Psoas muscle (tissue), 8 donors: ENCODE results near the gene PDE11A. TPM values are rescaled to one million over a fixed set of nuclear protein-coding genes. Genes with fewer than 3 reads are reported as not detected.
A peak's percentile ranks its signal among the peaks of the same experiment; 100 is the strongest.

Source experiments
- ATAC-seq, 4 donors: fragments of 200-7000 bp; cut with Tn5 transposase; one replicate each; pipeline ENCODE4 v1.9.1; 2020; ENCODE audit warnings: moderate library complexity in 3 of 4, mild to moderate bottlenecking in 2 of 4
- DNase-seq, 2 donors: peaks; one replicate each; pipeline ENCODE4 v3.0.0-alpha.2; 2020
- H3K27ac ChIP-seq: fragments of 200-600 bp; one replicate; pipeline ENCODE4 v1.8.0; 2022
- H3K27me3 ChIP-seq, 3 donors: fragments of 200-600 bp in 1 of 3; one replicate each; pipeline versions ENCODE4 v1.6.1 to v1.8.0; 2013 to 2022; ENCODE audit warnings: low read length in 2 of 3, mild to moderate bottlenecking in 2 of 3, moderate library complexity in 1 of 3; ENCODE audit not compliant: insufficient read depth in 3 of 3
- H3K36me3 ChIP-seq, 2 donors: fragments of 200-600 bp in 1 of 2; one replicate each; pipeline versions ENCODE4 v1.6.1 to v1.8.0; 2013 to 2022; ENCODE audit warnings: low read depth in 1 of 2, mild to moderate bottlenecking in 1 of 2, moderate library complexity in 1 of 2; ENCODE audit not compliant: insufficient read depth in 1 of 2
- H3K4me1 ChIP-seq: fragments of 200-600 bp; one replicate; pipeline ENCODE4 v1.8.0; 2022
- H3K4me3 ChIP-seq: fragments of 200-600 bp; one replicate; pipeline ENCODE4 v1.8.0; 2022; ENCODE audit warnings: mild to moderate bottlenecking
- H3K9me3 ChIP-seq: fragments of 200-600 bp; one replicate; pipeline ENCODE4 v1.8.0; 2022
- CTCF ChIP-seq: fragments of 200-600 bp; IDR thresholded peaks from one replicate; pipeline ENCODE4 v1.8.0; 2022; ENCODE audit warnings: antibody characterized with exemption
- WGBS, 3 donors: extraction: QIAGEN DNeasy Blood & Tissue Kit; methylation state at CpG; one replicate each; pipeline versions ENCODE4 v1.1.6 to v1.1.7; 2013; 5-methylcytosine and 5-hydroxymethylcytosine counted together
- intact Hi-C, 2 donors: fragments of 100-400 bp; cut with DNase I; formaldehyde crosslinking; loops; one replicate each; pipeline versions ENCODE4 v1.11.0 to v1.14.2; 2022
- polyA plus RNA-seq, 3 donors: library from polyadenylated mRNA; stranded (reverse); fragments of 200-250 nt; gene quantifications; one replicate each; pipeline ENCODE4 v1.2.3, GENCODE V29; 2013
- total RNA-seq, 4 donors: library from RNA; stranded (reverse); fragmentation: NEBNext Ultra II Directional in 2 of 4; extraction: Animal tissue kit (Norgen Biotek cat#: 25700) in 2 of 4; gene quantifications; one replicate each; pipeline versions ENCODE4 v1.2.1 to v1.2.4, GENCODE V29; 2021 to 2023
- donor health status: healthy with polysubstance abuse.
- donor health status: DM: no; HTN: no; CAD: no; lungs with moderate emphysema.
- donor health status: Bipolar disorder and iron deficiency.
- donor health status: healthy.
- donor health status: DM: yes; HTN: yes; CAD: no.
- donor health status: DM: no; HTN: no; CAD: no.
- donor health status: DM: no; HTN: no; CAD: no.
- donor health status: DM: yes; HTN: yes; CAD: no.

PDE11A gene
- total and polyA plus RNA-seq, 7 donors, result 0.35 to 39.7 (median 2.3) TPM

GRCh38 chr2:177585234-177585863 lies 487.2 kb downstream of the PDE11A start:
- Histone ChIP-seq H3K27ac (no peak overlapping the region), H3K36me3 (no peaks in the 10 kb centered on the region), H3K9me3 (no peaks in the 10 kb centered on the region), H3K27me3 (no peaks in the 10 kb centered on the region), H3K4me3 (no peak overlapping the region), H3K4me1 (no peaks in the 10 kb centered on the region)
- DNase-seq (no peak), ATAC-seq (peak; percentile 36 to 65 (median 45))
- no peak for TF ChIP-seq CTCF
- WGBS, 3 donors, result 26 to 40% (median 29%) methylated on average over 5 of the region's 5 CpGs
- intact Hi-C loops, result no loop called here

- DNase-seq (no peak), ATAC-seq (no peak)
- intact Hi-C loops, result no loop called here
- Histone ChIP-seq H3K27me3 (no peaks in the 10 kb centered on the region), H3K36me3 (no peaks in the 10 kb centered on the region), H3K4me3 (no peak overlapping the region), H3K4me1 (no peaks in the 10 kb centered on the region), H3K27ac (no peak overlapping the region), H3K9me3 (no peaks in the 10 kb centered on the region)
- TF ChIP-seq CTCF, result no peak
- WGBS, 3 donors, result 93 to 96% (median 95%) methylated on average over 6 of the region's 6 CpGs
These were observed 488.4 kb downstream of the PDE11A start for GRCh38 chr2:177584030-177584692.

GRCh38 chr2:177582000-177582399 lies 490.6 kb downstream of the PDE11A start:
- H3K9me3 ChIP-seq, result no peaks in the 10 kb centered on the region
- H3K4me3 ChIP-seq, result no peak overlapping the region
- H3K4me1 ChIP-seq, result no peaks in the 10 kb centered on the region
- H3K27me3 ChIP-seq, result no peaks in the 10 kb centered on the region
- no peak for DNase-seq
- WGBS, 3 donors, result 91 to 100% (median 95%) methylated on average over 1 of the region's 1 CpG
- H3K27ac ChIP-seq, result no peak overlapping the region
- H3K36me3 ChIP-seq, result no peaks in the 10 kb centered on the region
- intact Hi-C loops, result no loop called here
- TF ChIP-seq CTCF, result no peak
- no peak for ATAC-seq

GRCh38 chr2:177579486-177580036 lies 493.0 kb downstream of the PDE11A start:
- ATAC-seq, result no peak
- Histone ChIP-seq H3K27me3 (no peaks in the 10 kb centered on the region), H3K4me3 (no peak overlapping the region), H3K27ac (no peak overlapping the region), H3K4me1 (no peaks in the 10 kb centered on the region), H3K9me3 (no peaks in the 10 kb centered on the region), H3K36me3 (no peaks in the 10 kb centered on the region)
- TF ChIP-seq CTCF, result no peak
- 79 to 86% (median 81%) methylated on average over 3 of the region's 3 CpGs for WGBS, 3 donors
- DNase-seq, result no peak
- intact Hi-C loops, result no loop called here
